Colonic mucosa (tissue), 4 donors: ENCODE measurements around the gene NMS. TPM values are rescaled to one million over a fixed set of nuclear protein-coding genes. Genes with fewer than 3 reads are reported as not detected.

Experiments used
- DNase-seq: peaks from one replicate; pipeline ENCODE4 v3.0.0-alpha.2; 2020
- H3K27ac ChIP-seq: fragments of 200-600 bp; one replicate; pipeline ENCODE4 v1.8.0; 2021
- H3K27me3 ChIP-seq: fragments of 200-600 bp; one replicate; pipeline ENCODE4 v1.8.0; 2021
- H3K36me3 ChIP-seq: fragments of 200-600 bp; one replicate; pipeline ENCODE4 v1.8.0; 2021
- H3K4me1 ChIP-seq: fragments of 200-600 bp; one replicate; pipeline ENCODE4 v1.8.0; 2021; ENCODE audit warnings: mild to moderate bottlenecking
- H3K4me3 ChIP-seq: fragments of 200-600 bp; one replicate; pipeline ENCODE4 v1.8.0; 2021
- H3K9ac ChIP-seq, 2 donors: one replicate each; pipeline ENCODE4 v1.7.0; 2013; ENCODE audit warnings: control low read depth in 2 of 2, low read depth in 2 of 2, low read length in 2 of 2
- H3K9me3 ChIP-seq: fragments of 200-600 bp; one replicate; pipeline ENCODE4 v1.8.0; 2021
- CTCF ChIP-seq: fragments of 200-600 bp; IDR thresholded peaks from one replicate; pipeline ENCODE4 v1.8.0; 2022; ENCODE audit warnings: antibody characterized with exemption, mild to moderate bottlenecking
- intact Hi-C: fragments of 100-400 bp; cut with DNase I; formaldehyde crosslinking; loops from one replicate; pipeline ENCODE4 v1.14.1; 2022
- total RNA-seq, 2 donors: library from RNA; stranded (reverse); fragmentation: NEBNext Ultra II Directional in 1 of 2; extraction: Animal tissue kit (Norgen Biotek cat#: 25700) in 1 of 2; gene quantifications; one replicate each; pipeline ENCODE4 v1.2.1, GENCODE V29; 2021
- donor health status: healthy.
- donor health status: DM: no; HTN: no; CAD: no.
- donor health status: DM: no; HTN: no; CAD: no.

The NMS gene
- total RNA-seq, 2 donors from 2014 or later, result not detected

DNA sequence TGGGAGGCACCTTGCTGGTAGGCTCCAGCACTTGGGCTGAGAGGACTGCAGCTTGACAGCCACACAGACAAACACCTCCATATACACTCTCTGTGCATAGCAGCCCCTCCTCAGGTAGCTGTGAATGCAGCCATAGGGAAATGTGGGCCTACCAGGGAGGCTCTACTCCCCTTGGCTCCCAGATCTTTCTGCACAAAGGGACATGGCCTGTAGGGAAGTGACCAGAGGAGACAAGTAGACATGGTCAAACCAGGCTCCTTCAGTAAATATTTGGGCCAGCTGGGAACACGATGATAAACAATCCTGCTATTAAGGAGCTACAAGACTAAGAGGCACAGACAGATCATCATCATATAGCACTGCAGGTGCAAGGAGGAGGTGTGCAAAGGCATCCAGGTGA lies 56.6 kb downstream of the NMS start:
- no peaks in the 10 kb centered on the region for H3K27me3 ChIP-seq
- H3K4me3 ChIP-seq, result no peak overlapping the region
- intact Hi-C loops, result no loop called here
- no peak overlapping the region for H3K27ac ChIP-seq
- no peak for TF ChIP-seq CTCF
- H3K4me1 ChIP-seq, result no peaks in the 10 kb centered on the region
- H3K9me3 ChIP-seq, result no peaks in the 10 kb centered on the region
- H3K36me3 ChIP-seq, result no peaks in the 10 kb centered on the region
- H3K9ac ChIP-seq, result no peak overlapping the region
- DNase-seq, result no peak

GRCh38 chr2:100527440-100528015 lies 57.2 kb downstream of the NMS start:
- Histone ChIP-seq H3K9ac (no peak overlapping the region), H3K9me3 (no peaks in the 10 kb centered on the region), H3K27ac (no peak overlapping the region), H3K36me3 (no peaks in the 10 kb centered on the region), H3K4me1 (no peaks in the 10 kb centered on the region), H3K4me3 (no peak overlapping the region), H3K27me3 (no peaks in the 10 kb centered on the region)
- no peak for TF ChIP-seq CTCF
- intact Hi-C loops, result no loop called here
- DNase-seq, result no peak

DNA sequence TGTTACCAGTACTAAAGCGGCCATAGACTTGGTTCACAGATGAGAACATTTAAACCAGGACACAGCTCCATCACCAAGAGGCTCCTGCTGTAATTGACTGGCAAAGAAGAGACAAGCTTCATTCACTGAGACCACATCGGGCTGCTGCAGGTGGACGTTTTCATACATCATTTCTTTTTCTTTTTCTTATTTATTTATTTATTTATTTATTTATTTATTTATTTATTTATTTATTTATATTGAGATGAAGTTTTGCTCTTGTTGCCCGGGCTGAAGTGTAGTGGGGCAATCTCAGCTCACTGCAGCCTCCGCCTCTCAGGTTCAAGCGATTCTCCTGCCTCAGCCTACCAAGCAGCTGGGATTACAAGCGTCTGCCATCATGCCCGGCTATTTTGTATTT lies 58.9 kb downstream of the NMS start:
- intact Hi-C loops, result no loop called here
- Histone ChIP-seq H3K27ac (no peak overlapping the region), H3K27me3 (no peaks in the 10 kb centered on the region)

DNA sequence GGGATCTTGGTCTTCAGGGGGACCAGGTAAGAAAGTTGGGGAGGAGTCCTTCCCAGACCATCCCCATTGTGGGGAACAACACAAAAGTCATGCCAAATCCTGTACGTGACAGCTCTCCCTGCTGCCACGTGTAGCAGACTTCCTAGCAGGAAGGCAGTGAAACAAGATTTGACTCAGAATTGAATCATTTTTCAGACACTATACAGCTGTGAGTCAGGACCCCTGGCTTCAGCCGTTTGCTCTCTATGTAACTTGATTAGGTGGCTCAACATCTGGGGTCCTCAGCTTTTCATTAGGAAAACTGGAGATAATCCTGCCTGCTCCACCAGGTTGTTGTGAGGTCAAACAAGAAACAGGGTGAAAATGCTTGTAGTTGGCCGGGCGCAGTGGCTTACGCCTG lies 59.6 kb downstream of the NMS start:
- H3K27ac ChIP-seq, result no peak overlapping the region
- H3K27me3 ChIP-seq, result no peaks in the 10 kb centered on the region
- H3K9ac ChIP-seq, result no peak overlapping the region
- H3K36me3 ChIP-seq, result no peaks in the 10 kb centered on the region
- H3K9me3 ChIP-seq, result no peaks in the 10 kb centered on the region
- no peak for TF ChIP-seq CTCF
- no peak overlapping the region for H3K4me3 ChIP-seq
- no peaks in the 10 kb centered on the region for H3K4me1 ChIP-seq
- intact Hi-C loops, result no loop called here
- DNase-seq, result no peak

More for the DNA sequence above, 58.9 kb downstream of the NMS start:
- TF ChIP-seq CTCF, result no peak
- no peaks in the 10 kb centered on the region for H3K36me3 ChIP-seq
- no peaks in the 10 kb centered on the region for H3K9me3 ChIP-seq
- no peak overlapping the region for H3K9ac ChIP-seq
- H3K4me3 ChIP-seq, result no peak overlapping the region
- no peaks in the 10 kb centered on the region for H3K4me1 ChIP-seq
- no peak for DNase-seq

Other genes starting within 250 kb of the NMS start
- gene LONRF2, start 148.0 kb upstream of the NMS start, total RNA-seq, result 1 to 10 TPM in 1 of 2 donors, under 1 TPM in 1; 0.17 to 1.7 TPM
- 1 to 10 TPM in 1 of 2 donors, under 1 TPM in 1; 0.44 to 1.6 TPM for gene CHST10, start 52.8 kb upstream of the NMS start, total RNA-seq
- gene PDCL3, start 92.5 kb downstream of the NMS start, total RNA-seq, result 10 to 100 TPM; 20.7 to 21.4 TPM